KG1 (cell line): ENCODE results near the gene NPC2.
"Not testable (repeated sequence)": the region's sequence is repeated elsewhere in the genome, so short reads cannot be mapped to it uniquely, and the experiment has no call there.

Experiments
- DNase-seq: peaks from one replicate; lab custom pipeline; 2025; lab: John Stamatoyannopoulos, UW

The NPC2 gene

DNA sequence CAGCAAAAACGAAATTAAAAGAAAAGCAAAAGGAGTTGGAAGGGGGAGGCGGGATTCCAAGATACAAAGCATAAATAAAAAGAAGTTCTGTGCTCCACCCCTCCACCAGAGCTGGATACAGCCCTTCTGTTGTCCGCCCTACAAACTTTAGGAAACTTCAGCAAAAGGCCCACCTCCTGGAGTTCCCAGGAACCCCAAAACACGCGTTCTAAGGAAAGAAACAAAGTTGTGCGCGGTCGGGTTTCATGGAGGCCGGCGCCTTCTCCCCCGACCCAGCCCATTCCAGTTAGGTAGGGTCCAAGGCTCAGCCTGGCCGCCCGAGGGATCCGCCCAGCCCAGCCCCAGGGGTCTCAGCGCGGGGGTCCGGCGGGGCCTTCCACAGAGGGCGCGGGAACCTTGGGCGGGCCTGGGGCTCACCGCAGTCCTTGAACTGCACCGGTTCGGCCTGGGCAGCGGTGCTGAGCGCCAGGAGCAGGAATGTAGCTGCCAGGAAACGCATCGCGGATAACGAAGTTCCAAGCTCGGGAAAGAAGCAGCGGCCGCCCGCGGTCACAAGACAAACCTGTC, at the start of gene NPC2:
TSS of gene NPC2 (minus strand) at position 530 of the 567 bp plus-strand sequence. CDS start at position 499, 31 bp downstream.
- DNase-seq, result no peak

DNA sequence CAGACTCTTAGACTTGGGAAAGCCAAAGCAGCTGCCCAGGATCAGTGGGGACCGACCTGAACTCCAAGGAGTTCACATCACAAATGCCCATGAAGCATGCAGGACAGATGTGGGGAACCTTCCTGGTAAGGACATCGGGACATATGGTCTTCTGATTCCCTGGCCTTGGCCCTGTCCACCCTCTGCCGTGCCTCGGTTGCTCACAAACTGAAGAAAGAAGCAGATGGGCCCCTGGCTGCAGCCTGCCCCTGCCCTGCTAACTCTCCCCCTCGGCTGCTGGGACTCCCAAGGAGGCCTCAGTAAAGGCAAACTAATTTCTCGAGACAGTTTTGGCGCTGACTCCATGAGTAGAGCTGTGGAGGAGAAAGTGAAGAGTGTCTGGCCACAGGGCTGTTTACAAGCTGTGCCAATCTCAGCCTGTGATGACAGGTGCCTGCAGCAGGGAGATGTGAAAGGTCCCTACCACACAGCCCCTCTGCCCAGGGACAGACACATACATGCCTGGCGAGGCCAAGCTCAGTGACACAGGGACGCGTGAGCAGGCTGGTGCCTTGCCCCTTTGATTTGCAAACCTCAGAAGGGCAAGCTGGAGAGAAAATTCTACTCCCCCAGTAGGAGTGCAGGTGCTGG, 49.1 kb upstream of the NPC2 start:
- DNase-seq, result no peak

DNA sequence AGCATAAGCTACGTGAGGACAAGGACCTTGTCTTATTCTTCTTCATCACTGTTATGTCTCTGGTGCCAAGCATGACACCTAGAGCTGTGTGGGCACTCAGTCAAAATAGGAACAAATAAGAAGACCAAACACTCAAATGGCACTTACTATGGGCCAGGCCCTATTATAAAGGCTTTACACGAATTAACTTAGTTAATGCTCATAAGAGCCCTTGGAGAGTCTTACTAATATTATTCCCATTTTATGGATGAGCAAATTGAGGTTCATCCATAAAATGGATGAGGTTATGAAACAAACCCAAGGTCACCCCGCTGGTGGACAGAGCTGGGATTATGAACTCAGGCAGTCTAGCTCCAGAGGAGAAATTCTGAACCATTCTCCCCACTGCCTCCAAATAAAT, 48.1 kb upstream of the NPC2 start:
- no peak for DNase-seq

DNA sequence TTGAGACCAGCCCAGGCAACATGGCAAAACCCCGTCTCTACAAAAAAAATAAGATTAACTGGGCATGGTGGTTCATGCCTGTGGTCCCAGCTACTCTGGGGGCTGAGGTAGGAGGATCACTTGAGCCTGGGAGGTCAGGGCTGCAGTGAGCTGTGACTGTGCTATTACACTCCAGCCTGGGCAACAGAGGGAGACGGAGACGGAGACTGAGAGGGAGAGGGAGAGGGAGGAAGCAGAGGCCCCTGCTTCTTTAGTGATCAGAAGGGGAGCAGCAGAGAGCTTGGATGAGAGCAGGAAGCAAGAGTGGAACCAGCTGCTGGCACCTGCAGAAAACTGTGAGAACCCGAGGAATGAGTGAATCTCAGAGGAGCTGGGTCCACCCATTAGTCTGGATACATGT, 46.4 kb upstream of the NPC2 start:
- DNase-seq, result no peak

DNA sequence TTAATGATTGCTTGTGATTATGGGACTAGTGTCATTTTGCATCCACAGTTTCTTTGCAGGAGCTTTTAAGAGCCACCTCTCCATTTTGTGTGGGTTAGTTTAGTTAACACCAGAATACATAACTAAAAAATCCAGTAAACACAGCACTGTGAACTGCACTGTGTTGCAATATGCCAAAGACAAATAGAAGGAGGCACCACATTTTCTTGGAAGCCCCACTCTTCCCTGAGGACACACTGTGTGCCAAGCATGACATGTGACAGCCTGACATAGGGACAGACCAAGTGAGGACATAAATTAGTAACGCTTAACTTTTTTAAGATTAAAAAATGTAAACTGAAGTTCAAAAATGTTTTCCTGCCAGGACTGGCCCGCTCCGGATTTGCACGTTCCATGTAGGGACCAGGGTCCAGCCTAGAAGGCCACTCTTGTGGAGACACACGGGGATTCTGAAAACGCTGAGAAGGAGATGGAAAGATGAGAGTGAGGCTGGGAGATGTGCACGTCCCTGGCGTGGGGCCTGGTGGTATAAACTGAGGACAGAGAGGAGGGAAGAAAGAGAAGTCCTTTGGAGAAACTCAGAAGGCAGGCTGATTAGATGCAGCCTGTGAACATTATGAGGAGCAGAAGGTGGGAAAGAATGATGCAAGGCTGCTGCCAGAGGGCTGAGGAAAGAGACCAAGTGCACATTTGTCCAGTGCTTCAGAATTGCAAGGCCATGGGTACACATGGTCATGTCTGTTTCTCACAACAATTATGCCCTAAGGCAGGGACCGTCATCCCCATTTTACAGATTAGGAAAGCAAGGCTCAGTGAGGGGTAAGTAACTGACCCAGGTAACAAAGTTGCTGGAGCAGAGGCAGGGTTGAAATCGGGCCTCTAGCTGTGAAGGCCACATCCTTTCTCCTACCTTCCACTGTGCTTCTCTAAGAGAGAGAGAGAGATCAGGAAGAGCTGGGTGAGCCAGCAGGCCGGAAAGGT, 45.6 kb upstream of the NPC2 start:
- no peak for DNase-seq

DNA sequence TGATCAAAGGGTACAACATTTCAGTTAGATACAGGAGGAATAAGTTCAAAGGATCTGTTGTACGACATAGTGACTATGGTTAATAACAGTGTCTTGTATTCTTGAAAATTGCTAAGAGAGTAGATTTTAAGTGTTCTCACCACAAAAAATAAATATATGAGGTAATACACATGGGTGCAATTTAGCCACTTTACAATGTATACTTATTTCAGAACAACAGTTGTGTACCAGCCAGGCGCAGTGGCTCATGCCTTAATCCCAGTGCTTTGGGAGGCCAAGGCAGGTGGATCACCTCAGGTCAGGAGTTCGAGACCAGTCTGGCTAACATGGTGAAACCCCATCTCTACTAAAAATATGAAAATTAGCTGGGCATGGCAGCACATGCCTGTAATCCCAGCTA, 43.2 kb upstream of the NPC2 start:
- not testable (repeated sequence) for DNase-seq

DNA sequence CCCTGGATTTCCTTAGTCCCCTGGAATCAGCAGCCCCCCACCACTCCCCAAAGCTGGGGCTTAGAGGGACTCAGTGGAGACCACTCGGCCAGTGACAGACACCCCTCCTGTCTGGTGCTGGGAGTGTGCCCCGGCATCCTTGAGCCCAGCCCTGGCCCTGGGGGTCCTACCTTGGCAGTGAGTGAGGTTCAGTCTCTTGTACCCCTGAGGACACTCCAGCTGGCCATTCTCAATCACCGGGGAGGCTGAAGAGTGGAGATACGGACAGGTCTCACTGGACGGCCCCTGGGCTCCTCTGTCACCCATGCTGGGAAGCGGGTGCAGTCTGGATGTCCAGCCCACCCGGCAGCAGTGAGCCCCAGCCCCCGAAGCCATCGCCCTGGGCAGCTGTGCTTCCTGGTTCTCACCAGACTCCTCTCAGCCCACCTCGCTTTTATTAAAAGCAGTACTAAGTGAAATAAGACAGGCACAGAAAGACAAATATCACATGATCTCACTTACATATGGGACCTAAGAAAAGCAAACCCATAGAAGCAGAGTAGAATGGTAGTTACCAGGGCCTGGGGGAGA, 42.7 kb upstream of the NPC2 start:
- DNase-seq, result no peak

DNA sequence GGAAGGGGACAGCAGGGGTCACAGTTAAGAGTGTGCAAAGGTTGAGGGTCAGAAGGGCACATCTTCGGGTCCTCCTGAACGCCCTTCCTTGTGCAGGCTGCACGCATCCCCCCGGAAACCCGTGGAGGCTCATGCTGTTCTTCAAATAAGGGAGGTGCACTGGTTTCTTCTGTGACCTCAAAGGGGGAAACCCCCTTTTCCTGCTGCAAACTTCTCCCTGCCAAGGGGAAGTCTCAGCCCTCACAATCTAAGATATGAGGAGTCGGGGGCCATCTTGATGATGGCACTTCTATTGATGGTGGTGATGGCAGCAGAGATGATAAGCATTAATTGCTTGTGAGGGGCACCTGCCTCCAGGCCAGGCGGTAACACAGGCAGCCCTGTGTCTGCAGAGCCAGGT, 40.5 kb upstream of the NPC2 start:
- no peak for DNase-seq

DNA sequence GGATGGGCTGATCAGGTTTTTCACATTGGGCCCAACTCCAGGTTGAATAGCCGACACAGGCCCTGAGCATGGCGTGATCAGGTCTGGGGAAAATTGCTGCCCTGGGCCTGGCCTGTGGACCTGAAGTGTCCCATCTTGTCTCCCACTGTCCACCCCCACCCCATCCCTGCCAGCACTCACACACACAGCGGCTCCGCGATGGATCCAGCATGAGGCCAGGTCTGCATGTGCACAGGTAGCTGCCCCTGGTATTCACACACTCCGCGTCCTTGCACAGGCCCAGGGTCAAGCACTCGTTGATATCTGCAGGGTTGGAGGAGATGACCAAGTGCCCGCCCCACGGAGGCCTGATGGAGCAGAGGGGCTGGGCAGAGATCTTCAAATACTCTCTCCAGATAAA, 39.1 kb upstream of the NPC2 start:
- DNase-seq, result no peak

DNA sequence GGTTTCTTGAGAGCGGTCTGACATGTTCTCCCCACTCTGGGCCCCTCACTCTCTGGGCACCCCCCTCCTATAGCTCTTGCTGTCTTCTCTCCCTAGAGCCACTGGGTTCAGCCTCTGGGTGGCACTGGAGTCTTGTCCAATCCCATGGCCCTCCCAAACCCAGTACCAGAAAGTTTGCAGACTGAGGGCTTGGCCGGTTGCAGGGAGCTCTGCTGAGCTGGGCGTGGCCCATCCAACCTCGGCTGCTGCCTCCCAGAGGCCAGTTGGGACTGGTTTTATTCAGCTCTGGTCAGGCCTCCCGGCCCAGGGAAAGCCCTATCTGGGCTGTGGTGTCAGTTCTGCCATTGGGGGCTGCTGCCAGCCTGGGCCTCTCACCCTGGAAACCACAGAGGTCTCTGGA, 38.4 kb upstream of the NPC2 start:
- no peak for DNase-seq

DNA sequence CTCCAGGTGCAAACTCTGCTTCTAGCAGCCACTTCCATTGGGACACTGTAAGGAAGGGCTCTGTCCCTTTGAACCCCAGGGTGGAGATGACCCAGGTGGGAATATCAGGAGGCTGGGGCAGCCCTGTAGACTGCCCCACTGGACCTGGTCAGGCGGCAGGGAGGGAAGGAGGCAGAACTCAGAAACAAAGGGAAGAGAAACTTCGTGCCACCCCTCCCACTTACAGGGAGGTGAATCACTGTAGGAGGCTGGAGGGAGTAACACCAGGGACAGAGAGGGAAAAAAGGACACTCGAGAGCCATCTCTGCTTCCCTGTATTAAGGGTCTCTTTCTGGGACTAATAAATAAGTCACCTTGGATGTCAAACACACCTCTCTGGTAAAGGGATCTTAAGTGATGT, 37.9 kb upstream of the NPC2 start:
- no peak for DNase-seq

DNA sequence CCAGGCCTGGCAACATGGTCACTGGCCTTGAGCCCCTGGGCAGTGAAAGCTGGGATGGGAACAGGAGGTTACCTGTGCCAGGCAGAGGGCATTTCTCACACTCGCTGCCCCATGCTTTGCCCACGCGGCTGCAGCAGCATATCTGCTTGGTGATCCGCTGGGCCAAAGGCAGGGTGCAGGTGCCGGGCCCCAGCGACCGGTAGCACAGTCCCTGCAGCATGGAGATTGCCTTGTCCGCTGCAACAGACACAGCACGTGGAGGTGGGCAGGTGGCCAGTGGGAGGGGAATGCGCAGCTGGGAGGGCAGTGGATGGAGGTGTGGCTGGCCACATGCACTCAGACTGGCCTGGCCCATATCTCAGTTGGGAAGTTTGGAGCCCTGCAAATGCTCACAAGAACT, 35.8 kb upstream of the NPC2 start:
- DNase-seq, result no peak

DNA sequence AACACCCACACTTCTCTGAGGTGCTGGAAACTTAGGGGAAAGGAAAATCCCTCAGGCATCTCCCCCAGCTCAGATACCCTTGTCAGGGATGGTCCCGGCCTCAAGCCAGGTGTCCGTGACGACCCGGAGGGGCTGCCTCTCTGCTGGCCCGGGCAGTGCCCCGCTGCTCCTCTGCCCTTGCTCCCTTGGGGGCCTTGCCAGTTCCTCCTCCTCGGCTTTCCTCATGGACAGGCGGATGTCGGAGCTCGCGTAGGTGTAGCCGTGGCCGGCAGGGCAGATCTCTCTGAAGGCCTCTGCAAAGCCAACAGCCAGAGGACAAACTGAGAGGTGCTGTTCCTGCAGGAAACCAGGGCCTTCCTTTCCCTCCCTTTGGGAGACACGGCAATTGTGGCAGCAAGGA, 35.3 kb upstream of the NPC2 start:
- DNase-seq, result no peak

DNA sequence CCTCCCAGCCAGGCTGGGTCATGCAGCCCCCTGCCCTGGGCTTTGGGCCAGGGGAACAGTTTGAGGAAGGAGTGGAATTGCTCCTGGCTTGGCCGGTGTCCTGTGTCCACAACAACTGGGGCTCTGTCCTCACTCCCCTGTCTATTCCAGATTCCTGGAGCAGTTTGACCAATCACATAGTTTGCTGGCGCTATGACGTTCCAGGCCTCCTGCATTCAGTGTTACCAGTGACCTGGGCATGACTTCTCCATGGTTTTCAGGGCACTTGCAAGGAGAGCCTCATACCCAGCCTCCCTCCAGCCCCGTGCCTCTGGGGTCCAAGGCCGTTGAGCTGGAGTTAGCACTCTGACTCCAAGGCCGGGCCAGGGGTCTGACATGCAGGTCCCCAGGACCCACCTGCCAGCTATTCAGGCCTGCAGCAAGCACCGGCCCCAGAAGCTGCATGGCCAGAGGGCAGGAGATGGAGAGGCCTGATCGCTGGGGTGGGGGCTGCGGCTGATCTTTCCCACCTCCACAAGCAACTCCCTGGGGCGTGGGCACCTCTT, 34.7 kb upstream of the NPC2 start:
- no peak for DNase-seq

DNA sequence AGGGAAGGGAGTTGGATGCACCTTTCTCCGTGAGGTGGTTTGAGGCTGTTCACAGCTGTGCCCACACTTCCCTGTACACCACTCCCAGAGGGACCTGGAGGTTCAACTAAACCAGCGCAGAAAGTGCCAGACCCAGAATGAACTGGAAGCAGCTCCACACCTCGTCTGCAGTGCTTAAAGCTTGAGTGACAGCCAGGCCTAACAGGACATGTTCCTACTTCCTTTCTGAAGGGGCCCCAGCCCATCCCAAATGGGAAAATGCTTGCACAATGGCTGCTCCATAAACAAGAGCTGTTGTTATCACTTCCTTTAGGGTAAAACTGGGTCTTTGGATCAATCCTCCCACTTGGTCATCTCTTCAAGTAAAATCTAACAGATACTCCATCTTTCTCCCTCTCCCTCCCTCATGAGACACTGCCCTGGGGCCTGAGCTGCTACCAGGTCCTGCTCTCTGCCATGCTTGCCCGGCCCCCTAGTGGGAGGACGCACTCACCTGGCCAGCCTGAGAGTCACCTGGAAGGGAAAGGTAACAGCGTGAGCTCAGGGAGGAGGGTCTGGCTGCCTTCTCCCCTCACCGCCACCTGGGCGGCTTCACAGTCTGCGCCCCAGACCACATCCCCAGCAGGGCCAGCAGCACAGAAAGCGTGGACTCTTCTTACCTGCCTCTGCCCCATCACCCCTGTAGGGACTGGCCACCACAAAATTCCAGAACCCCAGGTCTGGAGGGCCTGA, 33.9 kb upstream of the NPC2 start:
- DNase-seq, result no peak

DNA sequence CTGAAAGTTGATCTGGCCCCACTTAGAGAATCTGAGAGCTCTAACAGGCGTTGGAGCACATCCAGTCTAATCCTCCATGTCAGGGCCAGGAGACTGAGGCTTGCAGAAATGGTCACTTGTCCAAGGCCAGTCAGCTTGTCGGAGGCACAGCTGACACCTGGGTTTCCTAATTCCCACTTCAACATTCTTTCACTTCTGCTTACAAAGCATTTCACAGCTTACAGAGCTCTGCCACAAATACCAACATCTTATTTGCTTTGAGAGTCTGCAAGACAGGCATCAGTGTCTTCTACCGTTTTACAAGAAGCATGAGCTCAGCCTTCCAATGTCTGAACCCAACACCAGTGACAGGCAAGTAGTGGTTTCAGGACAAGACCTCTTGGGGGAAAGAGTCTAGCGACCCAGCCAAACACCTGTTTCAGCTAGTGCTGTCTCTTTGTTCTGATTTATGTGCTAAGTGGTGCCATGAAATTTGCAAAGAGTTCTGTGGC, 32.3 kb upstream of the NPC2 start:
- DNase-seq, result no peak

DNA sequence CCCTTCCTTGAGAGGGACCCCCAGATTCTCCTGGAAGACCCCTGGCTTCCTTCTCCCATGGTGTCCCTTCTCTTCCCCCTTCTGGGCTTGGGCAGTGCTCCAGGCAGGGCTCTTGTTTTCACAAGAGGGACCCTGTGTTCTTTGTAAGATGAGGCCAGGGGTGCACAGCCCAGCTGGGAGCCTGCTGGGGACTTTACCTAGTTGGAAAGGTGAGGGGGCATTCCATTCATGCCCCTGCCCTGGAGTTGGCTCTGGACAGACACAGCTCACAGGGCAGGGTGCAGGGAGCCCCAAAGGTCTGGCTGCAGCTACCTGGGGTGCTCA, 31.7 kb upstream of the NPC2 start:
- no peak for DNase-seq

DNA sequence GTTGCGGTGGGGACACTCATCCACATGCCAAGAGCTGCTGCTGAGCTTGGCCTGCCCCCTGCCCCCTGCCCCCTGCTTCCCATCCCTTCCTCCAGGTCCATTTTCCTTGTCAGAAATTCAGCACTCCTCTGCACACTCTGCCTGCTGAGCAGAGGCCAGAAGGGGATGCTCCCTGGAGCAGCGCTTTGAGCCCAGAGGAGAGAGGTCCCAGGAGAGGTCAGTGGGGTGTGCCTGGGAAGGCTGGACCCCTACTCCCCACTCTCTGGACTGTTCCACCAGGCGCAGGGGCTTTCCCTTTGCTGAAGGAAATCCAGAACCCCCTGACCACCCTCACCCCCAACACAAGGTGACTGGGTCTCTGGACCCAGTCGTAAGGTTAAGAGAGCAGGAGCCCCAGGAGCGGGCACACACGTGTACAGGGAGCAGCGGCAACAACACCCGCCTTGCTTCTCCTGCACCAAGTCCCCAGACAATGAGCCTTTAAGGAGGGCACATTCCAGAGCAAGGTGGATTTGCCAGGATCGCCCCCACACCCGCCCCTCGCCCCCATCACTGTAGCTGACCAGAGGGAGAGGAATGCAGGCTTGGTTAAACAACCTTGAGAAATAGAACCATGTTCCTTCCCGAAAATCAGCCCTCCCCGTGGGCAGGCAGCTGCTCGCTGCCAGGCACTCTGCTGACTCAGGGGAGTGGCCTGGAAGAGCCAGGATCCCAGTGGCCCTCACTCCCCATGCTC, 31.1 kb upstream of the NPC2 start:
- no peak for DNase-seq

DNA sequence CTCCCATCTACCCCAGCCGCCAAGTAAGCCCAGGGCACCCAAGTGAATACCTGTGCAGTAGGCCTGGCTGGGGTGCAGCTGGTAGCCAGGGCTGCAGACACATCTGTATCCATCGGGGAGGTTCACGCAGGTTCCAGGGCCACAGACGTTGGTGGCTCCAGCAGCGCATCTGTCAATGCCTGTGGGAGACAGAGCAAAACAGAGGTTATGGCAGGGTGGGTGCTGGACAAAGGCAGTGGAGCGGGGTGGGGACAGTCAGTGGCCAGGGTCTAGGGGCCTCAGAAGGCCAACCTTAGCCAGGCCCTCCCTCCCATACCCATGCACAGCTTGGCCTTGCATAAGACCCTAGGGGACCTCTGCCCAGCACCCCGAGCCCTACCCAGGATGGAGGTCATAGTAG, 29.6 kb upstream of the NPC2 start:
- DNase-seq, result no peak

DNA sequence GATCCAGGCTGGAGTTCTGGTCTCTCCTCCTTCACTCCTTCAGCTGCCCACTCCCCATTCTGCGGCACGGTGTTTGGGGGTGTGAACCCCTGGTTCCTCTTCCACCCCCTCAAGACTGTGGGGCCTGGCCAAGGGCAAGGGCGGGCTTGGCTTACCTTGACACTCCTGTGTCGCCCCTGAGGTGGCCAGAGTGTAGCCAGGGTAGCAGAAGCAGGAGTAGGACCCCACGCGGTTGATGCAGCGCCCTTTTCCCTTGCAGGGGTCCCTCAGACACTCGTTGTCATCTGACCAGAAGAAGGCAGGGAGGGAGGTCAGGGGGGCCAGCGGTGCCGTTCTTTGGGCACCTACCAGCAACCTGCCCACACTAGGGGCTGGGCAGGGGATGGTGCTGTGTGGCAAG, 28.7 kb upstream of the NPC2 start:
- DNase-seq, result no peak
